Thymus (tissue), 11 donors: ENCODE results near the gene MCFD2. TPM values are rescaled to one million over a fixed set of nuclear protein-coding genes. Genes with fewer than 3 reads are reported as not detected.
A peak's percentile ranks its signal among the peaks of the same experiment; 100 is the strongest.
"Not testable (repeated sequence)": the region's sequence is repeated elsewhere in the genome, so short reads cannot be mapped to it uniquely, and the experiment has no call there.

Experiments
- DNase-seq, 9 donors: peaks; one replicate each; pipeline ENCODE4 v3.0.0-alpha.2; 2013; ENCODE audit warnings: low spot score in 9 of 9, low read depth in 6 of 9, missing footprints in 1 of 9
- H3K27ac ChIP-seq, 2 donors: one replicate each; pipeline ENCODE4 v1.5.1; 2013; ENCODE audit warnings: control low read depth in 1 of 2, low read depth in 1 of 2, low read length in 1 of 2, mild to moderate bottlenecking in 1 of 2, moderate library complexity in 1 of 2
- H3K27me3 ChIP-seq, 2 donors: one replicate each; pipeline ENCODE4 v1.5.1; 2013; ENCODE audit warnings: low read length in 1 of 2; ENCODE audit not compliant: control insufficient read depth in 2 of 2, insufficient read depth in 1 of 2
- H3K36me3 ChIP-seq, 2 donors: one replicate each; pipeline ENCODE4 v1.5.1; 2013; ENCODE audit warnings: low read length in 1 of 2, mild to moderate bottlenecking in 1 of 2, moderate library complexity in 1 of 2; ENCODE audit not compliant: control insufficient read depth in 2 of 2, insufficient read depth in 2 of 2
- H3K4me1 ChIP-seq, 2 donors: one replicate each; pipeline ENCODE4 v1.5.1; 2013; ENCODE audit warnings: low read length in 2 of 2; ENCODE audit not compliant: control insufficient read depth in 2 of 2, insufficient read depth in 2 of 2
- H3K4me3 ChIP-seq, 2 donors: one replicate each; pipeline ENCODE4 v1.5.1; 2013; ENCODE audit warnings: low read length in 2 of 2, control low read depth in 1 of 2, mild to moderate bottlenecking in 1 of 2
- H3K9me3 ChIP-seq, 2 donors: one replicate each; pipeline ENCODE4 v1.5.1; 2013; ENCODE audit warnings: low read length in 1 of 2, mild to moderate bottlenecking in 1 of 2; ENCODE audit not compliant: control insufficient read depth in 2 of 2, insufficient read depth in 1 of 2
- WGBS: extraction: QIAGEN DNeasy Blood & Tissue Kit; methylation state at CpG from one replicate; pipeline ENCODE4 v1.1.7; 2013; 5-methylcytosine and 5-hydroxymethylcytosine counted together
- polyA plus RNA-seq: library from polyadenylated mRNA; stranded (reverse); fragments of 200-250 nt; gene quantifications from one replicate; pipeline ENCODE4 v1.2.3, GENCODE V29; 2013
- total RNA-seq: library from RNA; stranded (reverse); fragments of 120-200 nt; gene quantifications from one replicate; pipeline ENCODE4 v1.2.4, GENCODE V29; 2013
- donor health status: healthy.

The MCFD2 gene
- total and polyA plus RNA-seq, 2 donors = 25.9 to 46.7 TPM

- H3K27me3 ChIP-seq = no peaks in the 10 kb centered on the region
- H3K27ac ChIP-seq = peak overlapping the region; percentile 86 to 87
- under 1% methylated on average over 55 of the region's 55 CpGs for WGBS
- DNase-seq = peak; percentile 67 to 94 (median 83)
- H3K9me3 ChIP-seq = no peaks in the 10 kb centered on the region
- peak overlapping the region; percentile 98 for H3K4me3 ChIP-seq
- H3K4me1 ChIP-seq = peaks cover 45 to 54% of the 10 kb centered on the region in 2 donors
- H3K36me3 ChIP-seq = peaks cover 4 to 11% of the 10 kb centered on the region in 2 donors
Observed at GRCh38 chr2:46915811-46916630, 415 bp upstream of the MCFD2 start.

- Histone ChIP-seq H3K9me3 (no peaks in the 10 kb centered on the region), H3K27ac (no peak overlapping the region), H3K4me1 (peaks cover 45 to 52% of the 10 kb centered on the region in 2 donors), H3K4me3 (peak overlapping the region; percentile 98), H3K27me3 (no peaks in the 10 kb centered on the region), H3K36me3 (peaks cover 14 to 22% of the 10 kb centered on the region in 2 donors)
- 47% methylated on average over 11 of the region's 11 CpGs for WGBS
- peak in 1 of 9 donors; percentile 31 for DNase-seq
Observed at GRCh38 chr2:46914578-46915230, 902 bp downstream of the MCFD2 start.

GRCh38 chr2:46913471-46914381 lies 1.9 kb downstream of the MCFD2 start:
- no peak overlapping the region for H3K4me3 ChIP-seq
- H3K27ac ChIP-seq = no peak overlapping the region
- DNase-seq = no peak
- 93% methylated on average over 8 of the region's 8 CpGs for WGBS
- peaks cover 24 to 26% of the 10 kb centered on the region in 2 donors for H3K36me3 ChIP-seq
- no peaks in the 10 kb centered on the region for H3K9me3 ChIP-seq
- H3K4me1 ChIP-seq = peaks cover 40 to 43% of the 10 kb centered on the region in 2 donors
- no peaks in the 10 kb centered on the region for H3K27me3 ChIP-seq

GRCh38 chr2:46909771-46910419 lies 5.7 kb downstream of the MCFD2 start:
- no peaks in the 10 kb centered on the region for H3K27me3 ChIP-seq
- peaks cover 16% of the 10 kb centered on the region in 2 donors for H3K4me1 ChIP-seq
- H3K4me3 ChIP-seq = no peak overlapping the region
- no peak for DNase-seq
- no peak overlapping the region for H3K27ac ChIP-seq
- 97% methylated on average over 6 of the region's 6 CpGs for WGBS
- H3K9me3 ChIP-seq = no peaks in the 10 kb centered on the region
- H3K36me3 ChIP-seq = peaks cover 52 to 64% of the 10 kb centered on the region in 2 donors

- peaks cover 52 to 64% of the 10 kb centered on the region in 2 donors for H3K36me3 ChIP-seq
- no peak for DNase-seq
- H3K27ac ChIP-seq = no peak overlapping the region
- no peaks in the 10 kb centered on the region for H3K9me3 ChIP-seq
- WGBS = 94% methylated on average over 4 of the region's 4 CpGs
- no peaks in the 10 kb centered on the region for H3K27me3 ChIP-seq
- no peak overlapping the region for H3K4me3 ChIP-seq
- peaks cover 8 to 9% of the 10 kb centered on the region in 2 donors for H3K4me1 ChIP-seq
Observed at GRCh38 chr2:46909150-46909549, 6.5 kb downstream of the MCFD2 start.

- H3K36me3 ChIP-seq = peaks cover 41 to 62% of the 10 kb centered on the region in 2 donors
Observed at GRCh38 chr2:46904908-46905678, 10.5 kb downstream of the MCFD2 start.

GRCh38 chr2:46902980-46903379 lies 12.6 kb downstream of the MCFD2 start:
- H3K27me3 ChIP-seq, H3K4me1 ChIP-seq, DNase-seq, H3K4me3 ChIP-seq, H3K27ac ChIP-seq, H3K9me3 ChIP-seq: not testable (repeated sequence)
- peaks cover 21 to 44% of the 10 kb centered on the region in 2 donors for H3K36me3 ChIP-seq
- WGBS = 75% methylated on average over 6 of the region's 6 CpGs

More at GRCh38 chr2:46904908-46905678, 10.5 kb downstream of the MCFD2 start:
- not testable (repeated sequence) for H3K9me3 ChIP-seq, H3K4me3 ChIP-seq, H3K27ac ChIP-seq, DNase-seq, H3K4me1 ChIP-seq, H3K27me3 ChIP-seq
- WGBS = 97% methylated on average over 10 of the region's 10 CpGs

GRCh38 chr2:46902465-46902864 lies 13.1 kb downstream of the MCFD2 start:
- no peak for DNase-seq
- H3K9me3 ChIP-seq = no peaks in the 10 kb centered on the region
- no peak overlapping the region for H3K27ac ChIP-seq
- H3K4me1 ChIP-seq = no peaks in the 10 kb centered on the region
- H3K27me3 ChIP-seq = no peaks in the 10 kb centered on the region
- H3K4me3 ChIP-seq = no peak overlapping the region
- H3K36me3 ChIP-seq = peaks cover 15 to 39% of the 10 kb centered on the region in 2 donors
